Adrenal gland (tissue), 5 donors: Measurements from ENCODE around the gene ALG3.

Experiments
- POLR2A ChIP-seq, 2 donors: fragments of 450-650 bp; IDR thresholded peaks; one replicate each; pipeline ENCODE4 v1.6.1; 2017; ENCODE audit warnings: antibody characterized with exemption in 2 of 2, mild to moderate bottlenecking in 2 of 2, moderate library complexity in 1 of 2
- TF ChIP-seq, protein P1 (sequence below), 6 experiments: fragments of 450-650 bp in 4 of 6; fragments of 200-600 bp in 2 of 6; sonication (generic) in 1 of 6; IDR thresholded peaks; 1 replicate in 5 of 6; 2 replicates in 1 of 6; pipeline versions ENCODE4 v1.5.1 to v1.8.0; 2016 to 2021; ENCODE audit warnings: antibody characterized with exemption in 6 of 6, mild to moderate bottlenecking in 2 of 6, moderate library complexity in 1 of 6
- donor health status: DM: no; HTN: no; CAD: no.

DNA sequence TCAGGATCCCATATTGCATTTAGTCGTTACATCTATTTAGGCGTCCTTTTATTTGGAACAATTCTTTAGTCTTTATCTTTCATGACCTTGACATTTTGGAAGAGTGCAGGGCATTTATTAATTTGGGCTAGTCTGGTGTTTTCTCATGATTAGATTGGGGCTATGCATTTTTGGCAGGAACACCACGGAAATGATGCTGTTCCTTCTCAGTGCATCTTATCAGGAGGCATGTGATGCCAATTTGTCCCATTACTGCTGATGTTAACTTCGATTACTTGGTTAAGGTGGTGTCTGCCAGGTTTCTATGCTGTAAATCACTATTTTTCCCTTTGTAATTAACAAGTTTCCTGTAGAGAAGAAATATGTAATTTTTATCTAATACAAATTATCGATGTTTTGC, 37.5 kb downstream of the ALG3 start:
- TF ChIP-seq, protein P1, sequence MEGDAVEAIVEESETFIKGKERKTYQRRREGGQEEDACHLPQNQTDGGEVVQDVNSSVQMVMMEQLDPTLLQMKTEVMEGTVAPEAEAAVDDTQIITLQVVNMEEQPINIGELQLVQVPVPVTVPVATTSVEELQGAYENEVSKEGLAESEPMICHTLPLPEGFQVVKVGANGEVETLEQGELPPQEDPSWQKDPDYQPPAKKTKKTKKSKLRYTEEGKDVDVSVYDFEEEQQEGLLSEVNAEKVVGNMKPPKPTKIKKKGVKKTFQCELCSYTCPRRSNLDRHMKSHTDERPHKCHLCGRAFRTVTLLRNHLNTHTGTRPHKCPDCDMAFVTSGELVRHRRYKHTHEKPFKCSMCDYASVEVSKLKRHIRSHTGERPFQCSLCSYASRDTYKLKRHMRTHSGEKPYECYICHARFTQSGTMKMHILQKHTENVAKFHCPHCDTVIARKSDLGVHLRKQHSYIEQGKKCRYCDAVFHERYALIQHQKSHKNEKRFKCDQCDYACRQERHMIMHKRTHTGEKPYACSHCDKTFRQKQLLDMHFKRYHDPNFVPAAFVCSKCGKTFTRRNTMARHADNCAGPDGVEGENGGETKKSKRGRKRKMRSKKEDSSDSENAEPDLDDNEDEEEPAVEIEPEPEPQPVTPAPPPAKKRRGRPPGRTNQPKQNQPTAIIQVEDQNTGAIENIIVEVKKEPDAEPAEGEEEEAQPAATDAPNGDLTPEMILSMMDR (IDR thresholded peaks at IDR 0.05), result no peak
- no peak for TF ChIP-seq POLR2A (IDR thresholded peaks at IDR 0.05)
